PFSK-1 (cell line): Measurements from ENCODE around the gene GEMIN5.

Experiments used
- FOXP2 ChIP-seq: optimal IDR thresholded peaks from 2 replicates; pipeline ENCODE3; 2011; ENCODE audit warnings: borderline replicate concordance, control low read depth, inconsistent platforms; ENCODE audit not compliant: insufficient read depth; ENCODE audit errors: extremely low read length, extremely low read depth
- POLR2AphosphoS5 ChIP-seq: IDR thresholded peaks from 2 replicates; pipeline ENCODE4 v1.6.1; 2012; ENCODE audit warnings: low read depth, mild to moderate bottlenecking, control low read depth, low read length, moderate library complexity
- REST ChIP-seq, 2 experiments: IDR thresholded peaks; 2 replicates each; pipeline versions ENCODE4 v1.6.1 to v1.8.0; 2011 to 2012; ENCODE audit warnings: low read depth in 2 of 2, low read length in 2 of 2, control low read depth in 1 of 2, inconsistent platforms in 1 of 2, mild to moderate bottlenecking in 1 of 2, moderate library complexity in 1 of 2; ENCODE audit not compliant: insufficient read depth in 1 of 2
- SIN3A ChIP-seq: IDR thresholded peaks from 2 replicates; pipeline ENCODE4 v1.6.1; 2012; ENCODE audit warnings: mild to moderate bottlenecking, low read length, moderate library complexity, borderline replicate concordance; ENCODE audit not compliant: insufficient read depth
- TAF1 ChIP-seq: IDR thresholded peaks from 2 replicates; pipeline ENCODE4 v1.6.1; 2012; ENCODE audit warnings: low read length, control low read depth, borderline replicate concordance; ENCODE audit not compliant: insufficient read depth

GEMIN5 gene

DNA sequence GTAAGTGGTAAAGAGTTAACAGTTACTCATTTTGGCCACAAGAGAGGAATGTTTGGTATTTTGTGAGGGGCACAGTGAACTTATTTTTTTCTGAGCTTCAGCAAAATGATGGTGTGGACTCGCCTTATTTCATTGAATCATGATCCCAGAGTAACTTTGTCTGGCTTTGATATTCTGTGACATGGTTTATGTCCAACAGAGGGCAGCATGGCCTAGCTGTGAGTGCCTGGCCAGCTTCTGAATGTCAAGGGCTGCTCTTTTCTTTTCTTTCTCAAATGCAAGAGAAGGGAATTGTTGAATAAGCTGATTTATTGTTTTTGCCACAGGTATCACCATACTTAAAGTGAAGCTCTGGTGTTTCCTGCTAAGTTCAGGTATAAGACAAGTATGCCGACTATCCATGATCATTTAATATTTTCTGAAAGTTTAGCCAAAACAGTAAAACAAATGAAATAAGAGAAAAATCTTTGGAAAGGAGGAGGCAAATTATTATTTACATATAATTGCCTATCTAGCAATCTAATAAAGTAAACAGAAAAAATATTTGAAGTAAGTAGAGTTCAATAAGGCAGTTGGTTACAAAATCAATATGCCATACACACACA, 34.6 kb upstream of the GEMIN5 start:
- no peak for TF ChIP-seq TAF1
- no peak for TF ChIP-seq FOXP2
- TF ChIP-seq REST (IDR thresholded peaks at IDR 0.05; ENCODE audit: insufficient read depth in 1 of 2, low read depth in 2 of 2, low read length in 2 of 2): no peak
- TF ChIP-seq SIN3A: no peak
- TF ChIP-seq POLR2AphosphoS5: no peak

- TF ChIP-seq REST (IDR thresholded peaks at IDR 0.05; ENCODE audit: insufficient read depth in 1 of 2, low read depth in 2 of 2, low read length in 2 of 2) (no peak), POLR2AphosphoS5 (no peak), FOXP2 (no peak), TAF1 (no peak), SIN3A (no peak)
These were observed 33.5 kb upstream of the GEMIN5 start for GRCh38 chr5:154971501-154971900.

DNA sequence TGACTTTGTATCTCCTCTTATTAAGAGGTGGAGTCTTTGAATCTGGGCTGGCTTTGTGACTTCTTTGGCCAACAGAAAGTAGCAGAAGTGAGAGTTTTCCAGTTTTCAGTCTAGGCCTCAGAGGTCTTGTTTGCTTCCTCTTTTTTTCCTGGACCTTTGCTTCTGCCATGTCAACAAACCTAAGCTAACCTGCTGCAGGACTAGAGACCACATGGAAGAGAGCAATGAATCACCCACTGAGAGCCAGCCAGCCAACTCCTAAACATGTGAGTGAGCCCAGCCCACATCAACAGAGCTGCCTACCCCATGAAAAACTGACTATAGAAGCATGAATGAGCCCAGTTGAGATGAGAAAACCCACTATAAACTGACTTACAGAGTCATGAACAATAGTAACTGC, 32.7 kb upstream of the GEMIN5 start:
- TF ChIP-seq REST (IDR thresholded peaks at IDR 0.05; ENCODE audit: insufficient read depth in 1 of 2, low read depth in 2 of 2, low read length in 2 of 2): no peak
- TF ChIP-seq POLR2AphosphoS5: no peak
- TF ChIP-seq SIN3A: no peak
- no peak for TF ChIP-seq FOXP2
- no peak for TF ChIP-seq TAF1

GRCh38 chr5:154968953-154969352, 30.9 kb upstream of the GEMIN5 start:
- TF ChIP-seq POLR2AphosphoS5: no peak
- TF ChIP-seq REST (IDR thresholded peaks at IDR 0.05; ENCODE audit: insufficient read depth in 1 of 2, low read depth in 2 of 2, low read length in 2 of 2): no peak
- no peak for TF ChIP-seq TAF1
- no peak for TF ChIP-seq FOXP2
- TF ChIP-seq SIN3A: no peak
